Effector memory CD4-positive, alpha-beta T cell (primary cell): Measurements from ENCODE around the gene LARGE1.

ENCODE experiments used
- DNase-seq, 3 donors: peaks; one replicate each; pipeline ENCODE4 v3.0.0-alpha.2; 2020
- H3K27ac ChIP-seq: 2 replicates; pipeline ENCODE4 v1.7.0; 2013; ENCODE audit warnings: mild to moderate bottlenecking, low read length, moderate library complexity; ENCODE audit not compliant: insufficient read depth, poor library complexity, severe bottlenecking
- H3K27me3 ChIP-seq: replicated peaks from 2 replicates; pipeline ENCODE4 v1.7.0; 2013; ENCODE audit warnings: mild to moderate bottlenecking, low read length; ENCODE audit not compliant: insufficient read depth, control insufficient read depth, poor library complexity, severe bottlenecking
- H3K36me3 ChIP-seq: 2 replicates; pipeline ENCODE4 v1.7.0; 2013; ENCODE audit warnings: mild to moderate bottlenecking, low read length, moderate library complexity; ENCODE audit not compliant: control insufficient read depth, insufficient read depth
- H3K4me1 ChIP-seq: 2 replicates; pipeline ENCODE4 v1.7.0; 2013; ENCODE audit warnings: low read length, mild to moderate bottlenecking; ENCODE audit not compliant: control insufficient read depth, insufficient read depth, poor library complexity, severe bottlenecking
- H3K4me3 ChIP-seq: 2 replicates; pipeline ENCODE4 v1.7.0; 2013; ENCODE audit warnings: low read length, low read depth, mild to moderate bottlenecking; ENCODE audit not compliant: insufficient read depth, poor library complexity, severe bottlenecking
- H3K9me3 ChIP-seq: 2 replicates; pipeline ENCODE4 v1.7.0; 2013; ENCODE audit warnings: mild to moderate bottlenecking, low read length, moderate library complexity; ENCODE audit not compliant: control insufficient read depth

The LARGE1 gene

GRCh38 chr22:33925194-33925593 is 4.9 kb upstream of the LARGE1 start:
- Histone ChIP-seq H3K4me1 (peaks cover 7% of the 10 kb centered on the region), H3K27me3 (peaks cover 6% of the 10 kb centered on the region), H3K4me3 (no peak overlapping the region), H3K36me3 (no peaks in the 10 kb centered on the region), H3K9me3 (no peaks in the 10 kb centered on the region), H3K27ac (no peak overlapping the region)
- DNase-seq: no peak

GRCh38 chr22:33923660-33924246 is 3.5 kb upstream of the LARGE1 start:
- H3K27me3 ChIP-seq: peaks cover 16% of the 10 kb centered on the region
- H3K4me1 ChIP-seq: peaks cover 7% of the 10 kb centered on the region
- no peaks in the 10 kb centered on the region for H3K9me3 ChIP-seq
- no peaks in the 10 kb centered on the region for H3K36me3 ChIP-seq
- DNase-seq: no peak
- H3K27ac ChIP-seq: no peak overlapping the region
- H3K4me3 ChIP-seq: no peak overlapping the region

GRCh38 chr22:33923033-33923432 is 2.8 kb upstream of the LARGE1 start:
- H3K27ac ChIP-seq: no peak overlapping the region
- H3K4me3 ChIP-seq: no peak overlapping the region
- DNase-seq: no peak
- H3K9me3 ChIP-seq: no peaks in the 10 kb centered on the region
- H3K4me1 ChIP-seq: peaks cover 7% of the 10 kb centered on the region
- H3K27me3 ChIP-seq: peaks cover 19% of the 10 kb centered on the region
- no peaks in the 10 kb centered on the region for H3K36me3 ChIP-seq

GRCh38 chr22:33922349-33922681 is 2.0 kb upstream of the LARGE1 start:
- Histone ChIP-seq H3K36me3 (no peaks in the 10 kb centered on the region), H3K27ac (no peak overlapping the region), H3K4me3 (peak overlapping the region; percentile 31), H3K4me1 (peaks cover 7% of the 10 kb centered on the region), H3K9me3 (no peaks in the 10 kb centered on the region), H3K27me3 (peaks cover 19% of the 10 kb centered on the region)
- no peak for DNase-seq

GRCh38 chr22:33921525-33922348 is 1.5 kb upstream of the LARGE1 start:
- H3K4me1 ChIP-seq: peaks cover 7% of the 10 kb centered on the region
- no peaks in the 10 kb centered on the region for H3K9me3 ChIP-seq
- no peak for DNase-seq
- peaks cover 19% of the 10 kb centered on the region for H3K27me3 ChIP-seq
- peak overlapping the region; percentile 54 for H3K4me3 ChIP-seq
- H3K36me3 ChIP-seq: no peaks in the 10 kb centered on the region
- no peak overlapping the region for H3K27ac ChIP-seq

GRCh38 chr22:33920927-33921524 is 750 bp upstream of the LARGE1 start:
- Histone ChIP-seq H3K4me3 (peak overlapping the region; percentile 54), H3K36me3 (no peaks in the 10 kb centered on the region), H3K9me3 (no peaks in the 10 kb centered on the region), H3K27me3 (peaks cover 19% of the 10 kb centered on the region), H3K27ac (no peak overlapping the region), H3K4me1 (peaks cover 7% of the 10 kb centered on the region)
- DNase-seq: peak; percentile 14 to 50 (median 36)

- Histone ChIP-seq H3K36me3 (no peaks in the 10 kb centered on the region), H3K4me3 (peak overlapping the region; percentile 39), H3K4me1 (peaks cover 7% of the 10 kb centered on the region), H3K27ac (no peak overlapping the region), H3K27me3 (peaks cover 19% of the 10 kb centered on the region), H3K9me3 (no peaks in the 10 kb centered on the region)
- no peak for DNase-seq
Observed at GRCh38 chr22:33919391-33920196, 682 bp downstream of the LARGE1 start.

GRCh38 chr22:33918676-33919365 is 1.5 kb downstream of the LARGE1 start:
- peaks cover 19% of the 10 kb centered on the region for H3K27me3 ChIP-seq
- H3K4me3 ChIP-seq: no peak overlapping the region
- peaks cover 7% of the 10 kb centered on the region for H3K4me1 ChIP-seq

GRCh38 chr22:33917744-33918406 is 2.4 kb downstream of the LARGE1 start:
- H3K9me3 ChIP-seq: no peaks in the 10 kb centered on the region
- H3K27me3 ChIP-seq: peaks cover 19% of the 10 kb centered on the region
- H3K4me3 ChIP-seq: no peak overlapping the region
- no peak overlapping the region for H3K27ac ChIP-seq
- H3K36me3 ChIP-seq: no peaks in the 10 kb centered on the region
- H3K4me1 ChIP-seq: peaks cover 7% of the 10 kb centered on the region
- DNase-seq: no peak

More at GRCh38 chr22:33918676-33919365, 1.5 kb downstream of the LARGE1 start:
- DNase-seq: no peak
- no peaks in the 10 kb centered on the region for H3K36me3 ChIP-seq
- H3K9me3 ChIP-seq: no peaks in the 10 kb centered on the region
- no peak overlapping the region for H3K27ac ChIP-seq
